PC-9 (cell line): Measurements from ENCODE around the gene CEMIP2. TPM values are rescaled to one million over a fixed set of nuclear protein-coding genes. Genes with fewer than 3 reads are reported as not detected.

Experiments used
- BruUV-seq: library from RNA; stranded (reverse); fragments of 400-500 nt; replicated peaks from 2 replicates; lab custom pipeline; 2021; lab: Mats Ljungman, UMichigan
- CTCF ChIA-PET: fragments of 300-600 bp; sonication (Branson Sonifier 250); formaldehyde crosslinking; loops from one replicate; lab custom pipeline; 2022; ENCODE audit warnings: antibody characterized with exemption; lab: Charles Lee
- POLR2A ChIA-PET: fragments of 300-600 bp; sonication (Branson Sonifier 250); formaldehyde crosslinking; loops from one replicate; lab custom pipeline; 2022; ENCODE audit warnings: antibody characterized with exemption; ENCODE audit not compliant: unreplicated experiment; lab: Charles Lee
- DNase-seq, 2 experiments: peaks; one replicate each; pipeline versions ENCODE4 v3.0.0 to v3.0.0-alpha.2; 2015 to 2022; ENCODE audit warnings: mixed read lengths in 1 of 2
- H2AFZ ChIP-seq: fragments of 200-600 bp; sonication (generic); 2 replicates; pipeline ENCODE4 v1.8.1; 2017; ENCODE audit warnings: antibody characterized with exemption
- H3F3A ChIP-seq: fragments of 200-600 bp; sonication (generic); 2 replicates; pipeline ENCODE4 v1.8.1; 2017; ENCODE audit warnings: antibody characterized with exemption, mild to moderate bottlenecking, low read depth; ENCODE audit not compliant: insufficient read depth
- H3K27ac ChIP-seq: fragments of 200-600 bp; sonication (generic); 2 replicates; pipeline ENCODE4 v1.6.1; 2016; ENCODE audit warnings: mixed run types
- H3K27me3 ChIP-seq: fragments of 200-600 bp; sonication (generic); 2 replicates; pipeline ENCODE4 v1.6.1; 2016; ENCODE audit warnings: low read depth, mixed run types; ENCODE audit not compliant: insufficient read depth
- H3K36me3 ChIP-seq: fragments of 200-600 bp; sonication (generic); 2 replicates; pipeline ENCODE4 v1.6.1; 2016; ENCODE audit warnings: low read depth, mixed run types
- H3K4me1 ChIP-seq: fragments of 200-600 bp; sonication (generic); replicated peaks from 2 replicates; pipeline ENCODE4 v1.6.1; 2016; ENCODE audit warnings: mixed run types; ENCODE audit not compliant: insufficient read depth
- H3K4me2 ChIP-seq: fragments of 200-600 bp; sonication (generic); 2 replicates; pipeline ENCODE4 v1.6.1; 2017; ENCODE audit warnings: mixed run types
- H3K4me3 ChIP-seq: fragments of 200-600 bp; sonication (generic); 2 replicates; pipeline ENCODE4 v1.6.1; 2016; ENCODE audit warnings: mixed run types
- H3K79me2 ChIP-seq: fragments of 200-600 bp; sonication (generic); 2 replicates; pipeline ENCODE4 v1.6.1; 2017; ENCODE audit warnings: low read depth, mixed run types
- H3K9me2 ChIP-seq: fragments of 200-600 bp; sonication (generic); 2 replicates; pipeline ENCODE4 v1.8.1; 2017; ENCODE audit warnings: mild to moderate bottlenecking; ENCODE audit not compliant: insufficient read depth
- H3K9me3 ChIP-seq: fragments of 200-600 bp; sonication (generic); 2 replicates; pipeline ENCODE4 v1.8.1; 2016; ENCODE audit warnings: low read depth; ENCODE audit not compliant: insufficient read depth
- H4K20me1 ChIP-seq: fragments of 200-600 bp; sonication (generic); 2 replicates; pipeline ENCODE4 v1.8.1; 2017; ENCODE audit not compliant: insufficient read depth
- CTCF ChIP-seq: fragments of 200-600 bp; sonication (generic); conservative IDR thresholded peaks from 2 replicates; pipeline ENCODE4 v1.6.1; 2017; ENCODE audit warnings: mixed run types, antibody characterized with exemption, mild to moderate bottlenecking, moderate library complexity
- EZH2 ChIP-seq: fragments of 200-600 bp; sonication (generic); IDR thresholded peaks from 2 replicates; pipeline ENCODE4 v1.8.0; 2017; ENCODE audit warnings: antibody characterized with exemption, low read depth
- intact Hi-C: fragments of 100-400 bp; cut with micrococcal nuclease; formaldehyde crosslinking; loops from one replicate; pipeline ENCODE4 v1.10.0; 2022; ENCODE audit not compliant: unreplicated experiment
- total RNA-seq: library from RNA; stranded (reverse); gene quantifications from 2 replicates; pipeline ENCODE4 v1.2.3, GENCODE V29; 2021

Gene CEMIP2
- total RNA-seq, 1 experiment from 2014 or later: 77.0 TPM

- Histone ChIP-seq H3K4me3 (no peak overlapping the region), H3K36me3 (peaks cover 8% of the 10 kb centered on the region; the same call in 1 of the 2 replicates), H3K4me1 (peaks cover 21% of the 10 kb centered on the region), H3K9me3 (no peaks in the 10 kb centered on the region), H3K27ac (no peak overlapping the region), H4K20me1 (no peaks in the 10 kb centered on the region), H2AFZ (no peak overlapping the region), H3K27me3 (no peaks in the 10 kb centered on the region), H3K9me2 (no peaks in the 10 kb centered on the region), H3K4me2 (no peak overlapping the region), H3F3A (0 out of 2 replicates have a peak, but pooled peaks cover 8% of the 10 kb centered on the region), H3K79me2 (peaks cover 5% of the 10 kb centered on the region; the same call in 1 of the 2 replicates)
- intact Hi-C loops: no loop called here
- DNase-seq: no peak
- CTCF ChIA-PET: no interaction called here
- no peak for TF ChIP-seq EZH2
- no peak for TF ChIP-seq CTCF
- POLR2A ChIA-PET: interaction anchor here (0.5 kb wide), 1 partner anchor 106 kb away, joined by 8 read pairs; no protein-coding TSS in a partner anchor
- BruUV-seq: no TSS peak
Measured at GRCh38 chr9:71737455-71737854, 30.9 kb downstream of the CEMIP2 start.

GRCh38 chr9:71736236-71736635, 32.1 kb downstream of the CEMIP2 start:
- BruUV-seq: no TSS peak
- H3K4me1 ChIP-seq: peaks cover 16% of the 10 kb centered on the region
- H4K20me1 ChIP-seq: no peaks in the 10 kb centered on the region
- H3K4me3 ChIP-seq: no peak overlapping the region
- no peaks in the 10 kb centered on the region for H3K9me2 ChIP-seq
- H3K27ac ChIP-seq: no peak overlapping the region
- H2AFZ ChIP-seq: no peak overlapping the region
- no peak for DNase-seq
- H3K4me2 ChIP-seq: no peak overlapping the region
- TF ChIP-seq EZH2 (no peak), CTCF (no peak)
- H3K36me3 ChIP-seq: 0 out of 2 replicates have a peak, but pooled peaks cover 3% of the 10 kb centered on the region
- 0 out of 2 replicates have a peak, but pooled peaks cover 8% of the 10 kb centered on the region for H3F3A ChIP-seq
- no peaks in the 10 kb centered on the region for H3K9me3 ChIP-seq
- no peaks in the 10 kb centered on the region for H3K79me2 ChIP-seq
- ChIA-PET CTCF (no interaction called here), POLR2A (no interaction called here)
- intact Hi-C loops: no loop called here
- no peaks in the 10 kb centered on the region for H3K27me3 ChIP-seq

- Histone ChIP-seq H3K36me3 (peaks cover 8% of the 10 kb centered on the region; the same call in 1 of the 2 replicates), H3K79me2 (no peaks in the 10 kb centered on the region), H3K27ac (no peak overlapping the region), H3K4me1 (peaks cover 3% of the 10 kb centered on the region; the same call in 1 of the 2 replicates), H3K27me3 (no peaks in the 10 kb centered on the region), H3K9me2 (no peaks in the 10 kb centered on the region), H3K4me3 (no peak overlapping the region), H3K9me3 (no peaks in the 10 kb centered on the region), H2AFZ (no peak overlapping the region), H4K20me1 (no peaks in the 10 kb centered on the region), H3K4me2 (no peak overlapping the region), H3F3A (0 out of 2 replicates have a peak, but pooled peaks cover under 1% of the 10 kb centered on the region)
- ChIA-PET POLR2A (no interaction called here), CTCF (interaction anchor here (0.6 kb wide), 1 partner anchor 730 kb away, joined by 4 read pairs; no protein-coding TSS in a partner anchor)
- BruUV-seq: no TSS peak
- intact Hi-C loops: no loop called here
- DNase-seq: no peak
- TF ChIP-seq CTCF (no peak), EZH2 (no peak)
Measured at GRCh38 chr9:71734950-71735349, 33.4 kb downstream of the CEMIP2 start.
